LHCN-M2 (cell line): ENCODE measurements around the gene PLEKHO2. TPM values are rescaled to one million over a fixed set of nuclear protein-coding genes. Genes with fewer than 3 reads are reported as not detected.
"Not testable (repeated sequence)": the region's sequence is repeated elsewhere in the genome, so short reads cannot be mapped to it uniquely, and the experiment has no call there.

ENCODE experiments used
- DNase-seq: peaks from one replicate; pipeline ENCODE4 v3.0.0-alpha.2; 2012; ENCODE audit warnings: low read depth
- polyA plus RNA-seq: library from polyadenylated mRNA; unstranded; fragments of >200 nt; gene quantifications from one replicate; pipeline ENCODE4 v1.2.1, GENCODE V29; 2012; ENCODE audit warnings: missing spikeins
- total RNA-seq: library from RNA; depleted of rRNA; stranded (reverse); fragments of >200 nt; gene quantifications from 2 replicates; pipeline ENCODE4 v1.2.3, GENCODE V29; 2014; rRNA removed

PLEKHO2 gene, protein sequence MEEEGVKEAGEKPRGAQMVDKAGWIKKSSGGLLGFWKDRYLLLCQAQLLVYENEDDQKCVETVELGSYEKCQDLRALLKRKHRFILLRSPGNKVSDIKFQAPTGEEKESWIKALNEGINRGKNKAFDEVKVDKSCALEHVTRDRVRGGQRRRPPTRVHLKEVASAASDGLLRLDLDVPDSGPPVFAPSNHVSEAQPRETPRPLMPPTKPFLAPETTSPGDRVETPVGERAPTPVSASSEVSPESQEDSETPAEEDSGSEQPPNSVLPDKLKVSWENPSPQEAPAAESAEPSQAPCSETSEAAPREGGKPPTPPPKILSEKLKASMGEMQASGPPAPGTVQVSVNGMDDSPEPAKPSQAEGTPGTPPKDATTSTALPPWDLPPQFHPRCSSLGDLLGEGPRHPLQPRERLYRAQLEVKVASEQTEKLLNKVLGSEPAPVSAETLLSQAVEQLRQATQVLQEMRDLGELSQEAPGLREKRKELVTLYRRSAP
- 26.7 and 33.8 TPM in 2 replicates for total RNA-seq
- 33.0 TPM for polyA plus RNA-seq

DNA sequence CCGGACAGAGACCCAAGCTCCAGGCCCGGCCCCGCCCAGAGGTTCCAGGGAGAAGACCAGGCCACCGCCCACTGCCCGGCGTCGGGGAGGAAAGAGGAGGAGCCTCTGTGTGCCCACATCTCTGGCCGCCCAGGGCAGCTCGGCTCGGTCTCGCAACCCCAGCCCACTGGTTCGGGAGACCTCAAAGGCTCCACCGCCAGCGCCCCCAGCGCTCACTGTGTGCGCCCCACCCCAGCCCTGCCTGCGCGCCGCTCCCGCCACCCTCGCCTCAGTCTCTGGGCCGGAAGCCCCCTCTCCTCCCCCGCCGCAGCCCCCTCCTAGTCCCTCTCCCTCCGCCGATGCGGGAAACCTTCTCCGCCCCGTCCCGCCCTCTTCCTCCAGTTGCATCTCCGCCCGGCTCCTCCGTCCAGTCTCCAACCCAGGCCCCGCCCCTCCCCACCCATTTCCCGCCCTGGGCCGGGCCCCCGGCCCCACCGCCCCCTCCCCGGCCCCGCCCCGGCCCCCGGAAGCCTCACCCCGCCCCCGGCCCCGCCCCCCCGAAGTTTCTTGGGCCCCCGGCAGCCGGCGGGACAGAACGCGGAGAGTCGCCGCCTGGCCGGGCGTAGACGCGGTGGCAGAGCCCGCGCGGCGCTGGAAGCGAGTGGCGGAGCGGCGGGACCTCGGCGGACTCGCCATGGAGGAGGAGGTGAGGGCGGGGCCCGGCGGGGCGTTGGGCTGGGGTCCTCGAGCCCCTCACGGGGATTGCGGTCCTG, at the start of gene PLEKHO2:
PLEKHO2 (plus strand) TSS at position 572 of the 752 bp plus-strand sequence; CDS start at position 674, 102 bp downstream.
- DNase-seq = peak; percentile 91

DNA sequence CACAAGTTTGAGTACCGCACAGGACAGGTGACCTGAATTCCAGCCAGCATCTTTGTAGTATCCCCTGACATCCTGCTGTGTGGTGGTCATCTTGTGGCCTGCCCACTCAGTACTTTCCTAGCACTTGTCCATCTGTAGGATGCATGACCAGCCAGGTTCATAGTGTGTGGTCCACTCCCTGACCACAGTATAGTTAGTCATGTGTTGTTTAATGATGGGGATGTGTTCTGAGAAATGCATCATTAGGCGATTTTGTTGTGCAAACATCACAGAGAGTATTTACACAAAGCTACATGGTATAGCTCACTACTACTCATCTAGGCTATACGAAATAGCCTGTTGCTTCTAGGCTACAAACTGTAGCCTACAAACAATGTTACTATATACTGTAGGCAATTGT, 49.4 kb upstream of the PLEKHO2 start:
- peak; percentile 19 for DNase-seq

DNA sequence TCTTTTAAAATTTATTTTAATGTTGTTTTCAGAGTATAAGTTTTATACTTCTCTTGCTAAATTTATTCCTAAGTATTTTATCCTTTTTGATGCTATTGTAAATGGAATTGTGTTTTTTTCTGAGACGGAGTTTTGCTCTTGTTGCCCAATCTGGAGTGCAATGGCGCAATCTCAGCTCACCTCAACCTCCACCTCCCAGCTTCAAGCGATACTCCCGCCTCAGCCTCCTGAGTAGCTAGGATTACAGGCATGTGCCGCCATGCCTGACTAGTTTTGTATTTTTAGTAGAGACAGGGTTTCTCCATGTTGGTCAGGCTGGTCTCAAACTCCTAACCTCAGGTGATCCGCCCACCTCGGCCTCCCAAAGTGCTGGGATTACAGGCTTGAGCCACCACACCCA, 46.4 kb upstream of the PLEKHO2 start:
- DNase-seq = not testable (repeated sequence)

DNA sequence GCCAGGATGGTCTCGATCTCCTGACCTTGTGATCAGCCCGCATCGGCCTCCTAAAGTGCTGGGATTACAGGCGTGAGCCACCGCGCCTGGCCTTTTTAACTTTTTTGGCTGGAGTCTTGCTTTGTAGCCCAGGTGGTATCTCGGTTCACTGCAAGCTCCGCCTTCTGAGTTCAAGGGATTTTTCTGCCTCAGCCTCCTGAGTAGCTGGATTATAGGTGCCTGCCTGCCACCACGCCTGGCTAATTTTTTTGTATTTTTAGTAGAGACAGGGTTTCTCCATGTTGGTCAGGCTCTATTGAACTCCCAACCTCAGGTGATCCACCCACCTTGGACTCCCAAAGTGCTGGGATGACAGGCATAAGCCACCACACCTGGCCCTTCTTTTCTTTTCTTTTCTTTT, 45.8 kb upstream of the PLEKHO2 start:
- not testable (repeated sequence) for DNase-seq

DNA sequence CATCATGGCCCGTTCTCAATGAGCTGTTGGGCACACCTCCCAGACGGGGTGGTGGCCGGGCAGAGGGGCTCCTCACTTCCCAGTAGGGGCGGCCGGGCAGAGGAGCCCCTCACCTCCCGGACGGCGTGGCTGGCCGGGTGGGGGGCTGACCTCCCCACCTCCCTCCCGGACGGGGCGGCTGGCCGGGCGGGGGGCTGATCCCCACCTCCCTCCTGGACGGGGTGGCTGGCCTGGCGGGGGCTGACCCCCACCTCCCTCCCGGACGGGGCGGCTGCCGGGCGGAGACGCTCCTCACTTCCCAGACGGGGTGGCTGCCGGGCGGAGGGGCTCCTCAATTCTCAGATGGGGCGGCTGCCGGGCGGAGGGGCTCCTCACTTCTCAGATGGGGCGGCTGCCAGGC, 42.8 kb upstream of the PLEKHO2 start:
- not testable (repeated sequence) for DNase-seq

DNA sequence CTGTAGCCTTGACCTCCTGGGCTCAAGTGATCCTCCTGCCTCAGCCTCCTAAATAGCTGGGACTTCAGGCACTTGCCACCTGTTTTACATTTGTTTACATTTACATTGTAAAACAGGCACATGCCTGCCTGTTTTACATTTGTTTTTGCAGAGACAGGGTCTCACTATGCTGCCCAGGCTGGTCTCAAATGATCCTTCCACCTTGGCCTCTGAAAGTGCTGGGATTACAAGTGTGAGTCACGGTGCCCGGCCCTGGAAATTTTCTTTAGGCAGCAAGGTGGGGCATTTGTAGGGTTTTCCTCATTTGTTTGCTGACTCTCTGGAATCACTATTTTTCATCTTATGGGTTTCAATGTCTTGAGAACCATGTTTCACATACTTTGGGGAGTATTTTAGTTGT, 41.2 kb upstream of the PLEKHO2 start:
- no peak for DNase-seq

DNA sequence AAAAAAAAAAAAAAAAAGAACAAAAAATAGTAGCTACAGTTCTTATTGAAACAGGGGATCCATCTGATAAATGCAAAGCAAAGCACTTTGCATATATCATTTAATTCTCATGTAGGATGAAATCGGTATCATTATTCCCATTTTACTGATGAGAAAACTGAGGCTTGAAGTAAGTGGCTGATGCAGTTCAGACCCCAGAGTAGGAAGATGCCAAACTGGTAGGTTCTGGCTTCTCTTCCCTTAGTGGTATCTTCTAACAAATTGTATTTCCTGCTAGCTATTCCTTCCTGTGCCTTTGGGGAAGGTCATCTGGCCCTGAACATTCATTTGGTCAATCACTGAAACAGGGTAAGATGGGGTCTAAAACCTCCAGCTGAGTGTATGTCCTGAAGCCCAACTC, 38.2 kb upstream of the PLEKHO2 start:
- DNase-seq = no peak

DNA sequence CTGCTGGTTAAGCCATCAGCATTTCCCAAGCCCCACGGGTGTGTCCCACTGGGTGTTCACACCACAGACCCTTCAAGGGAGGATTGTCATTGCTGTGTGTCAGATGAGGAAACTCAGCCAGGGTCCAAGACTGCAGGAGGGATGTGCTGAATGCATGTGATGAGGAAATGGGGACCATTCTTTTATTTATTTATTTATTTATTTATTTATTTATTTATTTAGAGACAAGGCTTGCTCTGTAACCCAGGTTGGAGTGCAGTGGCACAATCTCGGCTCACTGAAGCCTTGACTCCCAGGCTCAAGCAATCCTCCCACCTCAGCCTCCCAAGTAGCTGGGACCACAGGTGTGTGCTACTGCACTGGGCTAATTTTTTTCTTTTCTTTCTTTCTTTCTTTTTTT, 37.1 kb upstream of the PLEKHO2 start:
- no peak for DNase-seq

DNA sequence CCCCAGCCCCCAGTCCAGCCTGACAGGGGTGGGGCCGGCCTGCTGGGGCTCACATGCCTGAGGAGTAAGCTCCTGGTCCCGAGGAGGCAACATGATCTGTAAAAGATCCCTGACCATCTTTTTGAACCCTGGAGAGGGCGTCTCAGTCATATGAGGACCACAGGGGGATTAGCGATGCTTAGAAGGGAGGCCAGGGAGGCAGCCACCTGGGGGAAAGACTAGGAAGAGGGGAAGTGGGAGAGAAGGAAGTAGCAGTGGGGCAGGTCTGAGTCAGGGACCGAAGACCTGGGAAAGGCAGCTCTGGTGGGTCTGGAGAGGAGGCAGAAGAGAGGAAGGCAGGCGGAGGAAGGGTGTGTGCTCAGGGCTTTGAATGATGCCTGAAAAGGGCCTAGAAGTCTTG, 35.2 kb upstream of the PLEKHO2 start:
- DNase-seq = no peak

DNA sequence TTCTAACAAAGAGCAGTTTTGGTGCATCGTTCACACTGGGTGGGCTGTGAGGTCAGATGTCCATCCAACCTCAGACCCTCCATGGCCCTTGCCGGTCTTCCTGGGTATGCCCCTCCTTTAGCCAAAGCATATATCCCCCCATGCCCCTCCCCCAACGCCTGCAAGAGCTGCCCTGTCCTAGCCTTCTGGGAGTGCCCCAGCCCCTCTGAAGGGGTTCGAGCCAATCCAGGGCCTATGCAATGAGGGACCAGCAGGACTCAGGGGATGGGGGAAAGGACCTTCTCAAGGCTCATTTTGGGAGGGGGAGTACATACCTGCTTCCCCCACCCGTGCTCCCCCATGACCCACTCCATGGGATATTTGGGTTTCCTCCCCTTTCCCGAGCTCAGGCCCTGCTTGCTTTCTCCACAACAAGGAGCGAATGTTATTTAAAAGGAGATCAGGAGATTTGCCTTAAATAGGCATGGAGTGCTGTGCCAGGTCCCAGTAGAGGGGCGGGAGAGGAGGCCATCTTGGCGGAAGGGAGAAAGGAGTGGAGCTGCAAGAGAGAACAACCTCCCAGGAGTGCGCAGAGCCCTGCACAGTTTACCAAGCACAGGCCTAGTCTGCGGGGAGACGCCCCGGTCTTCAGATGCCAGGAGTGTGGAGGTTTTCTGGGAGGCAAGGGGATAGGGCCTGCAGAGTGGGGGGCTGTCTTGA, 34.5 kb upstream of the PLEKHO2 start:
- DNase-seq = no peak

DNA sequence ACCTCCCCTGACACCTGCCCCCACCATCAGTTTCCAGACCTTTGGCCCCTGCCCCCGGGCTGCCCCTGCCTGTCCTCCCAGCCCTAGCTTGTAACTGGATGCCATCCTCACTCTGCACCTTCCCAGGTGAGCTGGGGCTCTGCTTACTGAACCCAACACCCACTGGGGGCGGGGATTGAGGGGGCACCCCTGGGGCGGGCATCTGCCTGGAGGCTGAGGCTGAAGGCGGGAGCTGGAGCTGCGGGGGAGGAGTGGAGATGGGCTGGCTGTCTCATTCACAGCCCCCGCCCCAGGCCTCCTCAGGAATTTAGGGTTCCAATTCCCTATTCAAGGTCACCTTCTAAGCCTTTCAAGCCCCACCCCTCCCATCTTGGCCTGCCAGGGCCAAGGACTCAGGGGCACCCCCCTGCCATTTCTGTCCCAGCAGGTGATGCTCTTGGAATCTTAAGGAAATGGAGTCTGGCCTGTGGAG, 33.9 kb upstream of the PLEKHO2 start:
- DNase-seq = no peak

DNA sequence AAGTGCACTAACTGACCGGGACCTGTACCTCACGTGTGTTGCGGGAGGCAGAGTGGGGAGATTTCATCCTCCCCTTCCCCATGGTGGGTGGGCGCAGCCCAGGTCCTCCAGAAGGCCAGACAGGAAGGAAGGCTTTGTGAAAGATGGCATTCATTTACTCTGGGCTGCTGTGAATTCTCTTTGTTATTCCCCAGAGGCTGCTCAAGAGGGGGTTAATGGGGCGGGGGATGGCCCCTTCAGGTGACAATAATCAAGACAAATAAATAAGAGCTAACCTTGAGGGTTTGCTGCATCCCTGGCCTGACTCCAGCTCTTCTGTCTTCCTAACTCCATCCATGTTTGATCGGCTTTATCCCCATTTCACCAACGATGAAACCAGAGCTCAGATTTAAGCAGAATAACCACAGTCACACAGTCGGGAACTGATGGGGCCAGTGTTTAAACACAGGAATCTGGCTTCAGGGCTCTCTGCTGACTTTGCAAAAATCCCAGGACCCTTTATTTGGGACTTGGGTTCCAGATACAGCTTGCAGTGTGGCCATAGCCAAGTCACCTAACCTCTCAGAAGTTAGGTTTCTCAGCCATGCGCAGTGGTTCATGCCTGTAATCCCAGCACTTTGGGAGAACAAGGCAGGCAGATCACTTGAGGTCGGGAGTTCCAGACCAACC, 32.8 kb upstream of the PLEKHO2 start:
- no peak for DNase-seq

DNA sequence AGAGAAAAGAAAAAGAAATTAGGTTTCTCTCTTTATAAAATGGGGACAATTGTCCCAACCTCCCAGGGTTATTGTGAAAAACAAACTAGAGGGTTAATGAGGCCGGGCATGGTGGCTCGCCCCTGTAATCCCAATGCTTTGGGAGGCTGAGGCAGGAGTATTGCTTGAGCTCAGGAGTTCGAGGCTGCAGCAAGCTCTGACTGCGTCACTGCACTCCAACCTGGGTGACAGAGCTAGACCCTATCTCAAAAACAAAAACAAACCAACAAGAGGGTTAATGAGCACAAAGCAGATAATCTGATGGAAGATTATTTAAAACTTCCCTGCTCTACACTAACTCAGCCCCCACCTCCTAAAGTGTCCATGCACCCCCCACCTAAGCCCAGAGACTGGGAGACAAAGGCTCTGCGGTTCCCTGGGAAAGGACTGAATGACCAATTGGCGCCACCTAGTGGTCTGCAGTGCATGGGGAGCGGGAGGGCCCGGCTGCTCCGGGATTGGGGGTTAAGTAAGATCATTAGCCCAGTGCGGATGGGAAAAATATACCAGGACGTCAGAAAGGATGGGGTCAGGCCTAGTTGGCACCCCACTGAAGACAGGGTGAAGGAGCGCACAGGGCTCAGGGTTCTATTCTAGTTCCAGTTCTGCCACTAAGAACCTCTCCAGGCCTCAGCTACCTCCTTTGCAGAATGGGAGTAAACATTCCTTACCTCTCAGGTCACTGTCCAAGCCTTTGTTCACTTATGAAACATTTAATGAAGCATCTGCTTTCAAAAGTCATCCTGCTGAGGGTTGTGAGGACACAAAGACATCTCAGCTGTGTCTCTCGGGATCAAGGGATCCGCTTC, 31.8 kb upstream of the PLEKHO2 start:
- peak; percentile 57 for DNase-seq

DNA sequence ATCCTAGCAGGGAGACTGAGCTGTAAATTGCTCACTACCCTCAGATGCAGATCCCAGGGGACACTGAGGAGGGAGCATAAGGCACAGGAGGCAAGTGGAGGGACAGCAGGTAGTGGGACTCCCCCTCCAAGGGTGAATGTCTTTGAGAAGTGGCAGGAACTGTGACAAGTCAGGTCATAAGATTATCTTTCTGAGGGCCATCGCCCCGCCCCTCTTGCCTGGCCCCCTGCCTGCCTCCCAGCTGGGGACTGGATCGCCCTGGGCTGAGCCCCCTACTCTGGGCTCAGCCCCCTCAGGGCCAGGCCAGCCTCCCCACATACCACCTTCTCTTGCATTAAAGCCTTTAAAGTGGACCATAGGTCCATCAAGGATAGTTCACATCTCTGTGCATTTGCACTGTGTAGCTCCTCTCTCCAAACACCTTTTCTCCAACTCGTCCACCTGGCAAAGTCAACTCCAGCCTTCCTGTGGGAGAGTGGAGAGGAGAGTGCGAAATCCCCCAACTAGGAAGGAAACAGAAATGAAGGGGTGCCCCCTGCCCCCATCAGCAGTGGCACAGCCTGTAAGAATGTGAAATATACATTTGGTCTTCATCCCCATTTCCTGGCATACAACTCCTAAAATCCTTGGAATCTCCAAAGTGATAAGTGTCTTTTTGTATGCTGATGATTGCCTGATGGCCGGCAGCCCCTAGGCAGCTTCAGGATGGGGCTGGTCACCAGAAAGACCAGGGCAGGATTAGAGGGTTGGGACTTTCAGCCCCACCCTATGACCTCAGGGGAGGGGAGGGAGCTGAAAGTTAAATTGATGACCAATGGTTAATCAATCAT, 31.0 kb upstream of the PLEKHO2 start:
- no peak for DNase-seq

DNA sequence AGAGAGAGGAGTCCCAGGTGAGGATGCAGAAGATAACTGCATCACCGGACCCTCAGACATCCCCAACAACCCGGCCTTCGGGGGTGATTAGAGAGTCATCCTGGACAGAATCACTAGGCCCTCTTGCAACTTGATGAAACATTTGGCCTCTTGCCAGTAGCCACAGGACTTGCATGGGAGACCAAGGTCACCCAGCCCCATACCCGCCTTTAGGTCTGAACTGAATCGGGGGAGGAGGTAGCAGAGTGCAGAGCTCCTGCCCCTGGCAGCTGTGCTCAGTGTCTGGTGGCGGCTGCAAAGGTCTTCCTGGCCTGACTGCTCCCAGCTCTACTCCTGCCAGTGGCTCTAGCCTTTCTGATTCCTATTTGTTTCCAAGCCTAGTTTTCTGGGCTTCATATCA, 28.6 kb upstream of the PLEKHO2 start:
- DNase-seq = peak; percentile 47

DNA sequence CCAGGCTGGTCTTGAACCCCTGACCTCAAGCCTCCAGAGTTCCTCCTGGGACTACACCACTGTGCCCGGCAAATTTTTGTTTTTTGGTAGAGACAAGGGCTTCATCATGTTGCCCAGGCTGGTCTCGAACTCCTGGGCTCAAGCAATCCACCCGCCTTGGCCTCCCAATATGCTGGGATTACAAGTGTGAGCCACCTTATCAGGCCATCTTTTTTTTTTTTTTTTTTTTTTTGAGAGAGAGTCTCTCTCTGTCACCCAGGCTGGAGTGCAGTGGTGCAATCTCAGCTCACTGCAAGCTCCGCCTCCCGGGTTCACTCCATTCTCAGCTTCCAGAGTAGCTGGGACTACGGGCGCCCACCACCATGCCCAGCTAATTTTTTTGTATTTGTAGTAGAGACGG, 27.4 kb upstream of the PLEKHO2 start:
- not testable (repeated sequence) for DNase-seq

DNA sequence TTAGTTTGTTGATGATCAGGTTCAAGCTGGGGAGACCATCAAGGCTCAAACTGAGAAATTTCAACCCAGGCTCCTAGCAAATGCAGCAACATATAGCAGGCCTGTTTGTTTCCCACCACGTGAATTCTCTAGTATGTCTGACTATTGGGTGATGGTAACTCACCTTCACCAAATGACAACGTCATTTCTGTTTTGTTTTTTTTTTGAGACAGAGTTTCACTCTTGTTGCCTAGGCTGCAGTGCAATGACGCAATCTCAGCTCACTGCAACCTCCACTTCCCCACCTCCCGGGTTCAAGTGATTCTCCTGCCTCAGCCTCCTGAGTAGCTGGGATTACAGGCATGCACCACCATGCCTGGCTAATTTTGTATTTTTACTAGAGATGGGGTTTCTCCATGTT, 26.8 kb upstream of the PLEKHO2 start:
- DNase-seq = not testable (repeated sequence)

DNA sequence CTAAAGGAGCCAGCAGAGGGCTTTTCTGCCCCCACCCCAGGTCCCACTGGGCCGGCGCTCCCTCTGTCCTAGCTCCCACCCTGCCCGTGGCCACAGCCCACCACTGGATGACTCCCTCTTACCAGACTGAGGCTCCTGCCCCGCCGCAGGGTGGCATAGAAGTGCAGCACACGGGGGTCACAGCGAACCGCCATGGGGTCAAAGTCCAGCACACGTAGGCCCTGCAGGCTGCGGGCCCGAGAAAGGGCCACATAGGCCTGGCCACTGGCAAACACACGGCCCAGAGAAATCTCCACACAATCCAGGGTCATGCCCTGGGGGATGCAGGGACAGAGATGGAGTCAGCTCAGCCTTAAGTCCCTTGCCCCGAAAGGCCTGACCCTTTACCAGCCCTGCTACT, 25.3 kb upstream of the PLEKHO2 start:
- DNase-seq = no peak

DNA sequence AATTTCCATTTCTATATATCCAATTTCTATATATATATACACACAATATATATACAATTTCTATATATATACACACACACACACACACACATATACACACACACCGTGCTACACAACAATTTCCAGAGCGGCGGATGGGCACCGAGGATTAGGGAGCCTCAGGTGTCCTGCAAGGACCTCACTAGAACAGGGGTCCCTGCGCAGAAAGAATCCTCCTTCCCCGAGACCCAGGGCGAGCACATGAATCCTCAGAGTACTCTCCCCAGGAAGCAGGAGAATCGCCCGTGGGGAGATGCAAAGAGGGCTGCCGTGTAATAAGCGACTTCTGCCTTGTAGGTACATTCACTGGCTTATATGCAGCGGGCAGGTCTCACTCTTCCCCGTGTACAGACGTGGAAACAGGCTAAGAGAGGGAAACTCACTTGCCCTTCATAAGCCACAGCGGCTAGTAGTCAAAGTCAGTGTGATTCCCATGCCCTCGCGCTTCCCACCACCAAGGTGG, 16.7 kb upstream of the PLEKHO2 start:
- peak; percentile 28 for DNase-seq
